ENCODE results near the gene SLC25A47. TPM values are rescaled to one million over a fixed set of nuclear protein-coding genes. Genes with fewer than 3 reads are reported as not detected.
"Not testable (repeated sequence)": the region's sequence is repeated elsewhere in the genome, so short reads cannot be mapped to it uniquely, and the experiment has no call there.

The SLC25A47 gene
- total RNA-seq, 1 experiment from 2014 or later, result 0.07 TPM

GRCh38 chr14:100336618-100337530 lies 13.7 kb downstream of the SLC25A47 start:
- H3K36me3 ChIP-seq (replicated peaks; ENCODE audit: control insufficient read depth, insufficient read depth, low read length), result peaks cover 27% of the 10 kb centered on the region
- H3K4me3 ChIP-seq (ENCODE audit: insufficient read depth, low read depth, low read length), result no peak overlapping the region
- DNase-seq, result peak; percentile 28
- no peaks in the 10 kb centered on the region for H3K27me3 ChIP-seq (ENCODE audit: control insufficient read depth, insufficient read depth, low read length)

GRCh38 chr14:100339766-100340422 lies 16.8 kb downstream of the SLC25A47 start:
- peak; percentile 27 for DNase-seq
- peaks cover 26% of the 10 kb centered on the region for H3K36me3 ChIP-seq (replicated peaks; ENCODE audit: control insufficient read depth, insufficient read depth, low read length)
- H3K4me3 ChIP-seq (ENCODE audit: insufficient read depth, low read depth, low read length), result no peak overlapping the region
- no peaks in the 10 kb centered on the region for H3K27me3 ChIP-seq (ENCODE audit: control insufficient read depth, insufficient read depth, low read length)

DNA sequence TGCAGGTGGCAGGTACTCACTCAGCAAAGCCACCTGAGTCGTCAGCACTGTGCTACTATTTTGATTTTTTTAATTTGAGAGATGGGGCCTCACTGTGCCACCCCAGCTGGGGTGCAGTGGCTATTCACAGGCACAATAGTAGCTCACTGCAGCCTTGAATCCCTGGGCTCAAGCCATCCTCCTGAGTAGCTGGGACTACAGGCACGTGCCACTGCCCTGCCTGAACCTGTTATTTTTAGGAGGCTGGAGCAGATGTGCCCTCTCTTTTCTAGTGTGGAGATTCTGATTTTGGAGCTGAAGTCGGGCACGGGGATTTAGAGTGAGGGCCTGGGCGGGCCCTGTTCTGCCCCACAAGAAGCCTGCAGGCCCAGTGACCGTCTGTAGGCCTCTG lies 17.3 kb downstream of the SLC25A47 start:
- Histone ChIP-seq H3K4me3 (ENCODE audit: insufficient read depth, low read depth, low read length) (no peak overlapping the region), H3K36me3 (replicated peaks; ENCODE audit: control insufficient read depth, insufficient read depth, low read length) (peaks cover 26% of the 10 kb centered on the region), H3K27me3 (ENCODE audit: control insufficient read depth, insufficient read depth, low read length) (no peaks in the 10 kb centered on the region)
- DNase-seq, result peak; percentile 29

- H3K36me3 ChIP-seq (replicated peaks; ENCODE audit: control insufficient read depth, insufficient read depth, low read length), result peaks cover 29% of the 10 kb centered on the region
- H3K27me3 ChIP-seq (ENCODE audit: control insufficient read depth, insufficient read depth, low read length), result no peaks in the 10 kb centered on the region
- peak; percentile 64 for DNase-seq
- no peak overlapping the region for H3K4me3 ChIP-seq (ENCODE audit: insufficient read depth, low read depth, low read length)
These were observed 18.3 kb downstream of the SLC25A47 start for GRCh38 chr14:100341301-100342031.

DNA sequence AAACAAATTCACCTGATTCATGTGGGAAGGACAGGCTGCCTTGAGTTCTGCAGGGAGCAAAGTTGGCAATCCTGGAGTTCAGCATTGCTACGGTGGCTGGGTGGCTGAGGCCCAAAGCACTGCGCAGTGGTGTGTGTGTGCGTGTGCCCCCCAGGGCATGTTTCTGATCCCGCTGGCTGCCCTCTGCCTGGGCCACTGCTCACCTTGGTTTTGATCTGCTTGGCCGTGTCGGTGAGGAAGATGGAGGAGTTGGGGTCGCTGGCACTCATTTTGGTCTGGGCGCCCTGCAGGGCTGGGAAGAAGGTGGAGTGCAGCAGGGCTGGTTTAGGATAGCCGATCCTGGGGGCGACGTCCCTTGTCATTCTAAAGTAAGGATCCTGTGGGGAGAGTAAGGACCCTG lies 19.1 kb downstream of the SLC25A47 start:
- Histone ChIP-seq H3K4me3 (ENCODE audit: insufficient read depth, low read depth, low read length) (no peak overlapping the region), H3K27me3 (ENCODE audit: control insufficient read depth, insufficient read depth, low read length) (no peaks in the 10 kb centered on the region), H3K36me3 (replicated peaks; ENCODE audit: control insufficient read depth, insufficient read depth, low read length) (peaks cover 30% of the 10 kb centered on the region)
- peak; percentile 38 for DNase-seq

DNA sequence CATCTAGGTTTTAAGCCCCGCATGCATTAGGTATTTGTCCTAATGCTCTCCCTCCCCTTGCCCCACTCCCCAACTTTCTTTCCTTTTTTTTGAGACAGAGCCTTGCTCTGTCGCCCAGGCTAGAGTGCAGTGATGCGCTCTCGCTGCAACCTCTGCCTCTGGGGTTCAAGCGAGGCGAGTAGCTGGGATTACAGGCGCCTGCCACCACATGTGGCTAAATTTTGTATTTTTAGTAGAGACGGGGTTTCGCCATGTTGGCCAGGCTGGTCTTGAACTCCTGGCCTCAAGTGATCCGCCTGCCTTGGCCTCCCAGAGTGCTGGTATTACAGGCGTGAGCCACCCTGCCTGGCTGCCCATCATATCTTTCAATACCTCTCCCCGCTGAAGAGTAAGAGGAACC lies 19.7 kb downstream of the SLC25A47 start:
- DNase-seq; H3K4me3 ChIP-seq (ENCODE audit: insufficient read depth, low read depth, low read length); H3K27me3 ChIP-seq (ENCODE audit: control insufficient read depth, insufficient read depth, low read length): not testable (repeated sequence)
- peaks cover 30% of the 10 kb centered on the region for H3K36me3 ChIP-seq (replicated peaks; ENCODE audit: control insufficient read depth, insufficient read depth, low read length)

DNA sequence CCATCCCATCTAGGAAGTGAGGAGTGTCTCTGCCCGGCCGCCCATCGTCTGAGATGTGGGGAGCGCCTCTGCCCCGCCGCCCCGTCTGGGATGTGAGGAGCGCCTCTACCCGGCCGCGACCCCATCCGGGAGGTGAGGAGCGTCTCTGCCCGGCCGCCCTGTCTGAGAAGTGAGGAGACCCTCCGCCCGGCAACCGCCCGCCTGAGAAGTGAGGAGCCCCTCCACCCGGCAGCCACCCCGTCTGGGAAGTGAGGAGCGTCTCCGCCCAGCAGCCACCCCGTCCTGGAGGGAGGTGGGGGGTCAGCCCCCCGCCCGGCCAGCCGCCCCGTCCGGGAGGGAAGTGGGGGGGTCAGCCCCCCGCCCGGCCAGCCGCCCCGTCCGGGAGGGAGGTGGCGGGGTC lies 21.5 kb downstream of the SLC25A47 start:
- not testable (repeated sequence) for H3K27me3 ChIP-seq (ENCODE audit: control insufficient read depth, insufficient read depth, low read length); H3K4me3 ChIP-seq (ENCODE audit: insufficient read depth, low read depth, low read length); DNase-seq
- peaks cover 32% of the 10 kb centered on the region for H3K36me3 ChIP-seq (replicated peaks; ENCODE audit: control insufficient read depth, insufficient read depth, low read length)

- no peaks in the 10 kb centered on the region for H3K27me3 ChIP-seq (ENCODE audit: control insufficient read depth, insufficient read depth, low read length)
- no peak overlapping the region for H3K4me3 ChIP-seq (ENCODE audit: insufficient read depth, low read depth, low read length)
- DNase-seq, result peak; percentile 27
- peaks cover 28% of the 10 kb centered on the region for H3K36me3 ChIP-seq (replicated peaks; ENCODE audit: control insufficient read depth, insufficient read depth, low read length)
These were observed 22.6 kb downstream of the SLC25A47 start for GRCh38 chr14:100345711-100346110.

DNA sequence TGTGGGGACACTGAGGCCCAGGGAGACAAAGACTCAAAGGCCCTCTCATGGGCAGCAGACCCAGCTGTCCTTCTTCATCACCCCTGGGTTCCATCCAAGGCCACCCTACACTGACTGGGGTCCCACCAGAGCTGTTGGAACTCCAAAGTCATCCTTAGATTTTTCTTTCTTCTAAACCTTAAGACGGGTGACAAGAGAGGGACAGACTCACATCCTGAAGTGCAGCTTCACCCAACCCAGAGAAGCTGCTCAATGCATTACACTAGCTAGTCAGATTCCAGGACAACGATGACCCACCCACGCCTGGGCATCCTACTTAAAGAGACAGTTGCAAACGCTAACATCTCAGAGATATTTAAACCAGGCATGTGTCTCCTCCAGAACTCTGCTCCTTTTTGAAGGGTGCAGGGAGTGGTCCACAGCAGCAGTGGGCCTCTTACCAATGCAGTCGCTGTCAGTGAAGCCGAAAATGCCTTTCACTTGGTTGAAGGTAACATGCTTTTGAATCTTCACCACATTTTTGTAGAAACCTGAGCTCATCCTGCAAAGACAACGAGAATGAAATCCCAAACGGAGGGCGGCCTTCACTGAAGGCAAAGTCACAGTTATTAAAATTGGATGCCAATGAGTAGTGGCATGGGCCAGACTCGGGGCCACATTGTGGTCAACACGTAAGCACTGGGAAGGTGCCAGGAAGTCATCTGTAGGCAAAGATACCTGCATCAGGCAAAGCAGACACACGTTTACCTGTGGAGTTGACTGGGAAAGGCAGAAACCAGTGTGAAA lies 23.4 kb downstream of the SLC25A47 start:
- no peak overlapping the region for H3K4me3 ChIP-seq (ENCODE audit: insufficient read depth, low read depth, low read length)
- peaks cover 29% of the 10 kb centered on the region for H3K36me3 ChIP-seq (replicated peaks; ENCODE audit: control insufficient read depth, insufficient read depth, low read length)
- H3K27me3 ChIP-seq (ENCODE audit: control insufficient read depth, insufficient read depth, low read length), result no peaks in the 10 kb centered on the region
- DNase-seq, result peak; percentile 17

GRCh38 chr14:100348253-100348729 lies 25.2 kb downstream of the SLC25A47 start:
- peaks cover 28% of the 10 kb centered on the region for H3K36me3 ChIP-seq (replicated peaks; ENCODE audit: control insufficient read depth, insufficient read depth, low read length)

DNA sequence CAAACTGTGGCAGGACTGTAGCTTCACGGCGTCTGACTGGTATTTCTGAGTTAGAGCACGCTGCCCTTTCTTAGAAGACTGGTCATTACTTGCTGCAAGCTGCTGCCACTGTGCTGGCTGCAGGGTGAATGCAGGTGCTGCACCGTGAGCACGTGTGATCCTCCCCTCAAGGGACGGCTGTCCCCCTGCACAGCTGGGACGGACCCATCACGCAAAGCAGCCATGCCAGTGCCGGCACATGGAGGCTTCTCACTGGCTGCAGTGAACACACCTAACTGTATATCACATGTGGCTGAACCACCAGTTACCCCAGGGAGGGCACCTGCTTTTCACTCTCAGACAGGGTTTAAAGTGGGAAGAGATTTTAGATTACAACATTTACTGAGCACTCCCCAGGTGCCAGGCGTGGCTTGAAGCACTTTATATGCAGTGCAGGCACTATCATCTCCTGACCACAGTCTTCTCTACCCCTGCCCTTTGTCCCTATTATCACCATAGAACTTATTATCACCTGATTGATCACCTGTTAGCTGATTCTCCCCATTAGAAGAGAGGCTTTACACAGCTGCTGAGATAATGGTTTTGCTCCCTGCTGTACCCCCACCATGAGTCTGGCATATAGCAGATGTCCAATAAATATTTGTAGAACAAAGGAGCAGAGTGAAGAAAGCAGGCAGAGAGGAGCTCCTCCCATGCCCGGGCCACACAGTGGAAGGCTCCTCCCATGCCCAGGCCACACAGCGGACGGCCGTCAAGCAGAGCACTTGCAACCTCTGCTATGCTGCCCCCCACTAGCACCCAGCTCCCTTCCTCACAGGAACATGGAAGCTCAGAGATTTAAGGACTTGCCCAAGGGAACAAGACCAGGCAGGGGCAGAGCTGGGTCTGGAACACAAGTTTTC lies 25.9 kb downstream of the SLC25A47 start:
- Histone ChIP-seq H3K4me3 (ENCODE audit: insufficient read depth, low read depth, low read length) (no peak overlapping the region), H3K27me3 (ENCODE audit: control insufficient read depth, insufficient read depth, low read length) (no peaks in the 10 kb centered on the region), H3K36me3 (replicated peaks; ENCODE audit: control insufficient read depth, insufficient read depth, low read length) (peaks cover 31% of the 10 kb centered on the region)
- DNase-seq, result peak; percentile 19

More at GRCh38 chr14:100348253-100348729, 25.2 kb downstream of the SLC25A47 start:
- Histone ChIP-seq H3K4me3 (ENCODE audit: insufficient read depth, low read depth, low read length) (no peak overlapping the region), H3K27me3 (ENCODE audit: control insufficient read depth, insufficient read depth, low read length) (no peaks in the 10 kb centered on the region)
- DNase-seq, result peak; percentile 19

DNA sequence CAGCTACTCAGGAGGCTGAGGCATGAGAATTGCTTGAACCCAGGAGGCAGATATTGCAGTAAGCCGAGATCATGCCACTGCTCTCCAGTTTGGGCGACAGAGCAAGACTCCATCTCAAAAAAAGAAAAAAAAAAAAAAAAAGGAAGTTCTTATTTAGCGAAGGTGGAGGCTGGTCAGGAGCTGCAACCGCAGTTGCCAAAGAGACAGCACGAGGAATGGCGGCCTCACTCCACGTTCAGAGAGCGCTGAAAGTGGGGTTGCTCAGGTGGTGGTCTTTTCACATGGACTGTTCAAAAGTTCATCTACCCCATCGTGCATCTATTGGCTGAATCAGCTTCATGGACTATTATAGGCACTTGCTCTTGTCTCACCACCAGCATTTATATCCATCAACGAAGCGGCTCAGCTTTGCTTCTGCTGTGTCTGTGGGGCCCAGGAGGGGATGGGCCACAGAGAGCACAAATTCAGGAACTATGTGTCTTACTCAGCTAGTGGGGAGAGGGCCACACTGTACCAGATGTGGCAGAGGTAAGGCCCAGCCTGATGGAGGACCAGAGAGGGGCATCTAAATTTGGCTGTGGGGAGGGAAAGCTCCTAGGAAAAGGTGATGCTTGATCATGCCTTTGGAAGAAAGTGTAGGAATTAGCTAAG lies 27.3 kb downstream of the SLC25A47 start:
- no peak for DNase-seq
- Histone ChIP-seq H3K36me3 (replicated peaks; ENCODE audit: control insufficient read depth, insufficient read depth, low read length) (peaks cover 31% of the 10 kb centered on the region), H3K27me3 (ENCODE audit: control insufficient read depth, insufficient read depth, low read length) (no peaks in the 10 kb centered on the region), H3K4me3 (ENCODE audit: insufficient read depth, low read depth, low read length) (no peak overlapping the region)

- DNase-seq, result no peak
These were observed 27.8 kb downstream of the SLC25A47 start for GRCh38 chr14:100350986-100351385.

More at GRCh38 chr14:100350986-100351385, 27.8 kb downstream of the SLC25A47 start:
- H3K27me3 ChIP-seq (ENCODE audit: control insufficient read depth, insufficient read depth, low read length), result no peaks in the 10 kb centered on the region
- no peak overlapping the region for H3K4me3 ChIP-seq (ENCODE audit: insufficient read depth, low read depth, low read length)
- peaks cover 35% of the 10 kb centered on the region for H3K36me3 ChIP-seq (replicated peaks; ENCODE audit: control insufficient read depth, insufficient read depth, low read length)
